IPS-18c (cell line): ENCODE measurements around the gene CHRNA9.

Experiments used
- H3K4me3 ChIP-seq: 2 replicates; pipeline ENCODE4 v1.7.0; 2013; ENCODE audit warnings: low read depth, mild to moderate bottlenecking, low read length, moderate library complexity; ENCODE audit not compliant: insufficient read depth
- H3K9me3 ChIP-seq: one replicate; pipeline ENCODE4 v1.6.1; 2013; ENCODE audit warnings: mild to moderate bottlenecking, low read length, moderate library complexity; ENCODE audit not compliant: control insufficient read depth, insufficient read depth

The CHRNA9 gene

DNA sequence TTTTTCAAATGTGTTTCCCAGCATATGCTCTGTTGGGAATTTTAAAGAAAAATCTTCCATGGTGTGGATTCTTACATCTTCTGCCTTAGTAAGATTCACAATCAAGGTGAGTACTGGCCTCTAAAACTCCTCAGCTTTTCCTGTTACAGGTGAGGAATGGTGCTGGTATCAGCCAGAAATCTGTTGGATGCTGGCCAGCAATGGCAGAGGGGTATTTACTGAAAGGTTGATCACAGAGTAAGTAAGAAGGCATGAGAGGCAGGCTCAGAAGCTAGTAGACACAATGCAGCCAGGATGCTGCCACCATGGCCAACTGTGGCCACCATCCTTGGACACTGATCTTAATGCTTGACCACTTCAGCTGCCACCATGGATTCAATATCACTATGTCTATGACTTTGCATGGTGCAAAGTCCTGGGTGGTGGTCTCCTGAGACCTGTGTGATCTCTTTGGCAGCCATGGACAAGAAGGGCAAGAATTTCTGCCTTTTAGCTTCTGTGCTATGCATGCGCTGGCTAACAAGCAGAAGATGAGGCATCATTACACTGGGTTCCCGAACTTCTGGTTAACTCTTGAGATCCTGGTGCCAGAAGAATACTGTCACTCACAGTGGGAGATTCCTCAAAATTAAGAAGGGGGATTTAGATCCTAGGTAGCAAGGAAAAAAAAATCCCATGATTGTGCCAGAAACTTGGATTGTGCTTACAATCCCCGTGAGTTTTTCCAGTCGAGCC is 60.2 kb downstream of the CHRNA9 start:
- H3K4me3 ChIP-seq: no peak overlapping the region

DNA sequence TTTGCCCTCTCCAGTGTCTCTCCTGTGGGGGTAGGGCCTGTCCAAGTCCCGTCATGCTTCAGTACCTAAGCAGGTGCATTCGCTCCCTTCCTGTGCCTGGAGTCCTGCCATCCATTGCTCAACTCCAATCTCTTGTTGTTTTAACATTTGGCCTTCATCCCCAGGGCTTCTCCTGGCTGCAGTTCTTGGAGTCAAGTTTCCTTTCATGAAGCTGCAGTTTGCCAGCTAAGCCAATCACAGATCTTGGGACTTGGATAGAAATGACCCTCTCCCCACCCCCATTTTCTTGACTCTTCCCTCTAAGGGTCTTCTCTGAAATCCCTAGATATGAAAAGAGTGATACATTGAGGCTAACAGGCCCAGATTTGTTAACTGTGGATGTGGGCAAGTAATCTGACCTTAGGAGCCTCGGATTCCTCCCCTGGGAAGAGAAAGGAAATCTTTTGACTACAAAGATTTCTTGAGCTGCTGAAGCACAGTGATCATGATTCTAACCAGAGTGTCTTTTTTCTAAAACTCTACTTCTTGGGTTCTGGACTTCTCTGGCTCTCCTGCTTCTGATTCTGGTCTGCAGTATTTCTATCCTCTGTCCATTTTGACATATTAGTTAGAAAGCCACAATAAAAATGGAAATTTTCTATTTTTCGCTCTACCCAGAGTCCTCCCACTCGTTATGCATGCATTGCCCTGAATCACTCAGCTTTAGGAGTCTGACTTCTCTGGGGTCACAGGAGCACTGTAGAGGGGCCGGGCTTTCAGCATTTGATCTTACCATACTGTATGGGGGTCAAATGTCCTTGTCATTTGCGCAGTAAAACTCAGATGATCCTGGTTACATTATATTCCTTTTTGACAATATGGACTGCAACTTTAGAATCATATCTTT is 61.0 kb downstream of the CHRNA9 start:
- H3K9me3 ChIP-seq: no peaks in the 10 kb centered on the region
- H3K4me3 ChIP-seq: no peak overlapping the region

More for the DNA sequence above, 60.2 kb downstream of the CHRNA9 start:
- no peaks in the 10 kb centered on the region for H3K9me3 ChIP-seq

DNA sequence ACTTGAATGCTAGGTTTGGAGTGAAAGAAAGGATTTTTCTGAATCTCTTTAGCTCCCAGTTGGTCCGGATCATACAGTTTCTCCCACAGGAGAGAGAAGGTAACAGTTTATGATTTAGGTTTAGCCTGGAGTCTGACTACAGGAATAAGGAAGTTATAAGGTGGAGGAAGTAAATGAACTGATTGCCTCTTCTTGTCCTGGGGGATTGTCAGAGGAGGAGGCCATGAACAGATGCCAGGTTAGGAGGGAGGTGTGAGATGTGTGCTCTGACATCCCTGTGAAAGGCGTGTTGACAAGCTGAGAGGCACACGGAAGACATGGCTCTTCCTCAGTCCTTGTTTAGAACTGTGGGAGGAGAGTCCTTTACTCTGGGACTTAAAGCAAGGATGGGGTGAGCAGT is 64.4 kb downstream of the CHRNA9 start:
- Histone ChIP-seq H3K9me3 (no peaks in the 10 kb centered on the region), H3K4me3 (no peak overlapping the region)

DNA sequence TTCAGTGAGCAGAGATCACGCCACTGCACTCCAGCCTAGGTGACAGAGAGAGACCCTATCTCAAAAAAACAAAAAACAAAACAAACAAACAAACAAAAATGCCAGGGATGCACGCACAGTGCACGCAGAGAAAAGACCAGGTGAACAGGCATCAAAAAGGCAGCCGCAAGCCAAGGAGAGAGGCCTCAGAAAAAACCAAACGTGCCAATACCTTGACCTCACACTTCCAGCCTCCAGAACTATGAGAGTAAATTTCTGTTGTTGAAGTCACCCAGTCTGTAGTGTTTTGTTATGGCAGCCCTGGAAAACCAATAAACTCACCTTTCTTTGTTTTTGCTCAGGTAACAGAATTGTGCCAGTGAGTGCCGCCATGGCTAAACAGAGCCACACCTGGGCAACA is 66.0 kb downstream of the CHRNA9 start:
- Histone ChIP-seq H3K9me3 (no peaks in the 10 kb centered on the region), H3K4me3 (no peak overlapping the region)

DNA sequence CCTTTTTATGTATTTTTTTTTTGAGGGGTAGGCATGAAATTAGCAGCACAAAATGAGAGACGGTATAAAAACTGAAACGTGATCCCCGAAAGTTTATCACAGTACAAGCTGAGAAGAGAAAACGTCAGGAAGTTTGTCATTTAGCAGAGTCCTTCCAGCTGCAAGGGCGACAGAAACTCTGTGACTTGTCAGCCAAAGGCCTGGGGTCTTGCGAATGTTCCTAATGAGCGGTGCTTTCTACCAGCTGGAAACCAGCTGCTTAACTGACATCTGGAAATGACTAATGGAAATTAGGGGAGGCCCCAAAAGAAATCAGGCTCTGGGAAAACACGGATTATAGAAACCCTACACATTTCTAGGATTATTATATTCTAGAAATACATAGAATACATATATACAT is 66.5 kb downstream of the CHRNA9 start:
- H3K4me3 ChIP-seq: no peak overlapping the region
- no peaks in the 10 kb centered on the region for H3K9me3 ChIP-seq

DNA sequence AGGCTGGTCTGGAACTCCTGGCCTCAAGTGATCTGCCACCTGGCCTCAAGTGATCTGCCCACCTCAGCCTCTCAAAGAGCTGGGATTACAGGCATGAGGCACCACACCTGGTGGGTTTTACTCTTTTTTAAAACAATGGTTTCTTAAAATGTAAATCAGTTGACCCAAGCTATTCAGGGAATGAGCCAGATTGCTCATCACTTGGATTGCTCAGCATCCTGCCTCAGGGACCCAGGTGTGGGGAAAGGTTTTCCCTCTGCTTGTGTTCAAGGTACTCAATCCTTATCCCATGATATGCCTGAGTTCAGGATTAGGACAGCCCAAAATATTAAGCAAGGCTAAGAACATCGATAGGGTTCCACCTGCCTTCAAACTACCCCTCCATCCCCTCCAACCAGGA is 67.4 kb downstream of the CHRNA9 start:
- Histone ChIP-seq H3K9me3 (no peaks in the 10 kb centered on the region), H3K4me3 (no peak overlapping the region)

DNA sequence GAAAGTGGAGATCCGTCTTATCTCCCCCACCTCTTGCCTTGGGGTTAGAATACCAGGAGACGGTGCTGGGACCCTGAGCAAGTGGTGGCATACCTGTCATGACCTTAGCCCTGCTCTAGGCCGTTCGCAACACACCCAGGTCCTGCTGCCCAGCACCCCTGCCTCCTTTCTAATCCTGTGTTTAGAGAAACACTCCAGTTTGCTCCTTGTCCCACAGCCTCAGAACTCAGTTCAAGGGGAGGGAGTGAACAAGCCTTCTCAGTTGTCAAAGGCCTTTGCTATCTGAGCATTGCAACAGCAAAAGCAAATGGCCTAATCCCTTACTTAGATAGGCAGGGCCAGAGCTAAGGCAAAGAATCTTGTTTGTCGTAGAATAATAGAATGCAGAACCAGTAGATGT is 67.9 kb downstream of the CHRNA9 start:
- Histone ChIP-seq H3K4me3 (no peak overlapping the region), H3K9me3 (no peaks in the 10 kb centered on the region)
